ENCODE data around the gene CDADC1. TPM values are rescaled to one million over a fixed set of nuclear protein-coding genes. Genes with fewer than 3 reads are reported as not detected.

The CDADC1 gene
- total and polyA plus RNA-seq, 2 experiments from 2014 or later, result 1.3 to 9.3 TPM

DNA sequence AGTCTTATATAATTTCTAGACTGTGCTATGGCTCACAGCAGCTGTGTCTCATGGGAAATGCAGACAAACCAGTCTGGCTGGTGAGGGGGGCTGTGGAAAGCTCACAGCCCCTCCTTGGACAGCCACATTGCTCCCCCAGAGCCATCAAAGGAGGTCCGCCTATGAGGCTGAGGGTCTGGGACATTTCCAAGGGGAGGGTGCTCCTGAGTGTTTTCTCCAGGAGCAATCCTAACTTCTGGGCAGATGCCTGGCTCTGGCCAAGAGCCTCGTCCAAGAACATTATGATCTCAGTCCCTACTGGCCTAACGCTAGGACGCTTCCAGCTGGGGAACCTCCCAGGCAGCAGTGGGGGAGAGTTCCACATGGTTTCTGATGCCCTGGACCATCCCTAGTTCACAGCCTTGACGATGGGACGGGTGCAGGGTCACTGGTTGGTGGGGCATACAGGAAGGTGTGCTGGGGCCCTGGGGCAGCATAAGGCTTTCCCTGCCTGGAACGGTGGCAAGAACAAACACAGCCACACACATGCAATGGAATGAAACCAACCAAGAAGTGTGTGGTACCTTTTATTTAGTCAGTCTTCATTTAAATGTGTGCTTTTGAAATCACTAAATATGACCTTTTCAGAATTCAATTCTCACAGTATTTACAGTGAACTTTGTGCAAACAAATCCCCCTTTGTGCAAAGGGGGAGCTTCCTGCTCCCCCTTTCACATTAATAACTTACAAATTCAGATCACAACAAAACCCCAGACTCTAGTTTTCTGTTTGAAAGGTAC, 60.6 kb downstream of the CDADC1 start:
- no peaks in the 10 kb centered on the region for H3K79me2 ChIP-seq (replicated peaks; ENCODE audit: insufficient read depth)
- H4K20me1 ChIP-seq (replicated peaks; ENCODE audit: insufficient read depth), result no peaks in the 10 kb centered on the region
- no peak overlapping the region; the same call in 1 of the 2 replicates for H2AFZ ChIP-seq
- no peaks in the 10 kb centered on the region for H3K9me2 ChIP-seq (ENCODE audit: insufficient read depth)
- H3F3A ChIP-seq (replicated peaks; ENCODE audit: low read depth), result no peaks in the 10 kb centered on the region
- no peak for ATAC-seq
- no peaks in the 10 kb centered on the region for H3K36me3 ChIP-seq (ENCODE audit: insufficient read depth)
- no peaks in the 10 kb centered on the region for H3K27me3 ChIP-seq (ENCODE audit: insufficient read depth)
- Mint-ChIP-seq H3K4me1 (peaks cover 9% of the 10 kb centered on the region), H3K27ac (no peak overlapping the region), H3K4me3 (no peak overlapping the region), H3K36me3 (ENCODE audit: low read depth) (no peaks in the 10 kb centered on the region), H3K9me3 (no peaks in the 10 kb centered on the region), H3K27me3 (ENCODE audit: insufficient read depth, low read depth, poor library complexity) (peaks cover 4% of the 10 kb centered on the region)
- no peak overlapping the region; the same call in 1 of the 2 replicates for H3K27ac ChIP-seq (ENCODE audit: low read depth)
- no peak for DNase-seq (ENCODE audit: low spot score)
- TF ChIP-seq ZNF114 (CRISPR knock-in tag; IDR thresholded peaks at IDR 0.05) (no peak), STAT1 (IDR thresholded peaks at IDR 0.05; ENCODE audit: unreplicated experiment) (no peak), CREB1 (CRISPR knock-in tag; IDR thresholded peaks at IDR 0.05; ENCODE audit: low read depth) (no peak), EZH2phosphoT487 (IDR thresholded peaks at IDR 0.05; ENCODE audit: unreplicated experiment) (no peak), JUNB (IDR thresholded peaks at IDR 0.05; ENCODE audit: unreplicated experiment) (no peak)
- H3K4me1 ChIP-seq (ENCODE audit: insufficient read depth), result no peaks in the 10 kb centered on the region
- no peak overlapping the region for H3K4me2 ChIP-seq
- H3K4me3 ChIP-seq, result no peak overlapping the region

DNA sequence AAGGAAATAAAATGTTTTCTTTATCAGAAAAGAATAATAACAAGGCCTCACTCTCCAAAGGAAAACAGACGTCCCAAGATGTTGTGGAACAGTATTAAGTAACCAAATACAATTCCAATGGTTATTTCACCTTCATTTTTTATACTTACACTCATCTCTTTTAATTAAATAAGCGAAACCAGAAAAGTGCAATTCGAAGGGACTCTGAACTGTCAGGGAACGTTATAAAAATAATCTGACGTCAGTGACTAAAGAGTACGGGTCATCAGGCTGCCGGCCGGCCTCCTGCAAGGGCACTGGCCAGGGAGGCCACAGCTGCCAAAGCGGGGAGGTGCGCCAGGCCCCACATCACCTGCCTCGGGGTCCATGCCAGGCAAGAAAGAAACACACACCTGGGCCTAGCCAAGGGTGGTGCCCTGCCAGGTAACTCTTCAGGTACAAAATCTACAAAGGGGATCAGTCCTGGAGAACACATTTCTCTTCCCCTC, 61.2 kb downstream of the CDADC1 start:
- ATAC-seq, result no peak
- peaks cover 11% of the 10 kb centered on the region for H3K4me1 Mint-ChIP-seq
- no peak for DNase-seq (ENCODE audit: low spot score)
- Histone ChIP-seq H3F3A (replicated peaks; ENCODE audit: low read depth) (no peaks in the 10 kb centered on the region), H3K27me3 (ENCODE audit: insufficient read depth) (no peaks in the 10 kb centered on the region), H3K4me1 (ENCODE audit: insufficient read depth) (no peaks in the 10 kb centered on the region), H3K79me2 (replicated peaks; ENCODE audit: insufficient read depth) (no peaks in the 10 kb centered on the region), H3K4me3 (no peak overlapping the region), H3K9me2 (ENCODE audit: insufficient read depth) (no peaks in the 10 kb centered on the region), H4K20me1 (replicated peaks; ENCODE audit: insufficient read depth) (no peaks in the 10 kb centered on the region), H2AFZ (no peak overlapping the region), H3K4me2 (no peak overlapping the region), H3K36me3 (ENCODE audit: insufficient read depth) (no peaks in the 10 kb centered on the region), H3K27ac (ENCODE audit: low read depth) (no peak overlapping the region)
- peaks cover 4% of the 10 kb centered on the region for H3K27me3 Mint-ChIP-seq (ENCODE audit: insufficient read depth, low read depth, poor library complexity)
- no peak for TF ChIP-seq ZNF114 (CRISPR knock-in tag; IDR thresholded peaks at IDR 0.05)
- TF ChIP-seq, protein P1, sequence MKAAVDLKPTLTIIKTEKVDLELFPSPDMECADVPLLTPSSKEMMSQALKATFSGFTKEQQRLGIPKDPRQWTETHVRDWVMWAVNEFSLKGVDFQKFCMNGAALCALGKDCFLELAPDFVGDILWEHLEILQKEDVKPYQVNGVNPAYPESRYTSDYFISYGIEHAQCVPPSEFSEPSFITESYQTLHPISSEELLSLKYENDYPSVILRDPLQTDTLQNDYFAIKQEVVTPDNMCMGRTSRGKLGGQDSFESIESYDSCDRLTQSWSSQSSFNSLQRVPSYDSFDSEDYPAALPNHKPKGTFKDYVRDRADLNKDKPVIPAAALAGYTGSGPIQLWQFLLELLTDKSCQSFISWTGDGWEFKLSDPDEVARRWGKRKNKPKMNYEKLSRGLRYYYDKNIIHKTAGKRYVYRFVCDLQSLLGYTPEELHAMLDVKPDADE (IDR thresholded peaks at IDR 0.05), result no peak
- TF ChIP-seq NANOG (IDR thresholded peaks at IDR 0.05; ENCODE audit: borderline replicate concordance), result no peak
- no peak for TF ChIP-seq EZH2phosphoT487 (IDR thresholded peaks at IDR 0.05; ENCODE audit: unreplicated experiment)
- no peak for TF ChIP-seq EZH2 (IDR thresholded peaks at IDR 0.05; ENCODE audit: low read depth, unreplicated experiment)
- no peak for TF ChIP-seq CREB1 (CRISPR knock-in tag; IDR thresholded peaks at IDR 0.05; ENCODE audit: low read depth)
- TF ChIP-seq, protein P2, sequence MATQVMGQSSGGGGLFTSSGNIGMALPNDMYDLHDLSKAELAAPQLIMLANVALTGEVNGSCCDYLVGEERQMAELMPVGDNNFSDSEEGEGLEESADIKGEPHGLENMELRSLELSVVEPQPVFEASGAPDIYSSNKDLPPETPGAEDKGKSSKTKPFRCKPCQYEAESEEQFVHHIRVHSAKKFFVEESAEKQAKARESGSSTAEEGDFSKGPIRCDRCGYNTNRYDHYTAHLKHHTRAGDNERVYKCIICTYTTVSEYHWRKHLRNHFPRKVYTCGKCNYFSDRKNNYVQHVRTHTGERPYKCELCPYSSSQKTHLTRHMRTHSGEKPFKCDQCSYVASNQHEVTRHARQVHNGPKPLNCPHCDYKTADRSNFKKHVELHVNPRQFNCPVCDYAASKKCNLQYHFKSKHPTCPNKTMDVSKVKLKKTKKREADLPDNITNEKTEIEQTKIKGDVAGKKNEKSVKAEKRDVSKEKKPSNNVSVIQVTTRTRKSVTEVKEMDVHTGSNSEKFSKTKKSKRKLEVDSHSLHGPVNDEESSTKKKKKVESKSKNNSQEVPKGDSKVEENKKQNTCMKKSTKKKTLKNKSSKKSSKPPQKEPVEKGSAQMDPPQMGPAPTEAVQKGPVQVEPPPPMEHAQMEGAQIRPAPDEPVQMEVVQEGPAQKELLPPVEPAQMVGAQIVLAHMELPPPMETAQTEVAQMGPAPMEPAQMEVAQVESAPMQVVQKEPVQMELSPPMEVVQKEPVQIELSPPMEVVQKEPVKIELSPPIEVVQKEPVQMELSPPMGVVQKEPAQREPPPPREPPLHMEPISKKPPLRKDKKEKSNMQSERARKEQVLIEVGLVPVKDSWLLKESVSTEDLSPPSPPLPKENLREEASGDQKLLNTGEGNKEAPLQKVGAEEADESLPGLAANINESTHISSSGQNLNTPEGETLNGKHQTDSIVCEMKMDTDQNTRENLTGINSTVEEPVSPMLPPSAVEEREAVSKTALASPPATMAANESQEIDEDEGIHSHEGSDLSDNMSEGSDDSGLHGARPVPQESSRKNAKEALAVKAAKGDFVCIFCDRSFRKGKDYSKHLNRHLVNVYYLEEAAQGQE (IDR thresholded peaks at IDR 0.05; ENCODE audit: unreplicated experiment), result no peak
- TF ChIP-seq, protein P3, sequence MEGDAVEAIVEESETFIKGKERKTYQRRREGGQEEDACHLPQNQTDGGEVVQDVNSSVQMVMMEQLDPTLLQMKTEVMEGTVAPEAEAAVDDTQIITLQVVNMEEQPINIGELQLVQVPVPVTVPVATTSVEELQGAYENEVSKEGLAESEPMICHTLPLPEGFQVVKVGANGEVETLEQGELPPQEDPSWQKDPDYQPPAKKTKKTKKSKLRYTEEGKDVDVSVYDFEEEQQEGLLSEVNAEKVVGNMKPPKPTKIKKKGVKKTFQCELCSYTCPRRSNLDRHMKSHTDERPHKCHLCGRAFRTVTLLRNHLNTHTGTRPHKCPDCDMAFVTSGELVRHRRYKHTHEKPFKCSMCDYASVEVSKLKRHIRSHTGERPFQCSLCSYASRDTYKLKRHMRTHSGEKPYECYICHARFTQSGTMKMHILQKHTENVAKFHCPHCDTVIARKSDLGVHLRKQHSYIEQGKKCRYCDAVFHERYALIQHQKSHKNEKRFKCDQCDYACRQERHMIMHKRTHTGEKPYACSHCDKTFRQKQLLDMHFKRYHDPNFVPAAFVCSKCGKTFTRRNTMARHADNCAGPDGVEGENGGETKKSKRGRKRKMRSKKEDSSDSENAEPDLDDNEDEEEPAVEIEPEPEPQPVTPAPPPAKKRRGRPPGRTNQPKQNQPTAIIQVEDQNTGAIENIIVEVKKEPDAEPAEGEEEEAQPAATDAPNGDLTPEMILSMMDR (conservative IDR thresholded peaks at IDR 0.05; ENCODE audit: low read depth in 2 of 2), result no peak
- no peak overlapping the region for H3K4me3 Mint-ChIP-seq
- no peaks in the 10 kb centered on the region for H3K36me3 Mint-ChIP-seq (ENCODE audit: low read depth)
- H3K9me3 Mint-ChIP-seq, result no peaks in the 10 kb centered on the region
- no peak overlapping the region for H3K27ac Mint-ChIP-seq
